HG03045 (cell line): ENCODE measurements around the gene NAA10.

Experiments used
- ATAC-seq: cut with Tn5 transposase; IDR thresholded peaks from one replicate; pipeline ENCODE4 v1.9.1; 2021; ENCODE audit warnings: mild to moderate bottlenecking, moderate library complexity; ENCODE audit not compliant: unreplicated experiment

NAA10 gene

DNA sequence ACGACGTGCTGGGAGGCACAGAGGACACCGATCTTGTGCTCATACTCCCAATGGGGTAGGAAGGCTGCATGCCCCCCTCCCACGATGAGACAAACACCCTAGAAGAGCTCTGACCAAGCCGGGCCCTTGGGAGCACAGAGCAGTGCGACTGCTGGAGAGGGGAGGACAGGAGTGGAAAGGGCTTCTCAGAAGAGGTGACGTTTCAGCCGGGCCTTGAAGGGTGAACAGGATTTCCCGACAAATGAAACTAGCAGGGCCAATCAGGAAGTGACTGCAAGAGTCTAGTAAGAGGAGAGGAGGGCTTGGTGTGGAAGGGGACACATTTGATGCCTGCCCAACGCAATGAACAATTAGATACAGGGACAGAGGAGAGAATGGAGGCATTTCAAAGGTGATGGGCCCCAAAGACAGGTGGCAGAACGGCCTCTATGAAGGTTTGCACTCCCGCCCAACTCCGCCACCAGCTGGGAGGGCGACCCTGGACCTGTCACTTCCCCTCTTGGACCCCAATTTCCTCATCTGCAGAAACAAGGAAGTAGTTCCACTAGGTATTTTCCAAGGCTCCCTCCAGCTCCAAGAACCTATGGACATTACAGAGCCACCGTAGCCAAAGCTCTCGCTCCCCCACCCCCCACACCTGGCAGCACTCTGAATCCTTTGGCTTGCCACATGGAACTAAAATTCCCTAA, 32.8 kb upstream of the NAA10 start:
- ATAC-seq: no peak

DNA sequence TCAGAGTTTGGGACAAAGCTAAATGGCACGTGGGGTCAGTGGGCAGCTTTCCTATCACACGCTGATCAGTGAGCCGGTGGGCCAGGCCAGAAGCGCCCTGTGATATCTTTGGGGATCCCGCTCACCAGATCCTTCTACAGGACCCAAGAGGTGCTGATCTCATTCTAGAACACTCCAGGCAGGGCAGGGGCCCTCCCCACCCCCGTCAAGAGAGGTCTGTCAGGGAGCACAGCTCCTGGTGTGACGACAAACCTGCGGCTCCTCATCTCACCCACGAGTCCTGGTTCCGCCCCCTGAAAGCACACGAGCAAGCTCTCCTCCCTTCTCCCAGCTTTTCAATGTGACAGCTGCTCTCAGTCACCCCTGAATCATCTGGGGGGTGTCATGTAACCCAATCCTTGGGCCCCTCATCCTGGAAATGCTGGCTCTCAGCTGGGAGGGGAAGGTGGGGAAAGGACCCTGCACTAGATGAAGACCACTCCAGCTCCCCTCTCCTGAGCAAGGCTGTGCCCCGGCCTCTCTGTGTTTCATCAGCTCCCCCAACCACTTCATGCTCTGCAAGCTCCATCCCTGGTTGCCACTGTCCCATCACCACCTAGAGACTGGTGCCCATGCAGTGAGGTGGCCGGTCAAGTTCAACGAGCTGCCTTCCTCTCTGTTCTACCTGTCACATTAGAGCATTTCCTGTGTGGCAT, 32.2 kb upstream of the NAA10 start:
- no peak for ATAC-seq

DNA sequence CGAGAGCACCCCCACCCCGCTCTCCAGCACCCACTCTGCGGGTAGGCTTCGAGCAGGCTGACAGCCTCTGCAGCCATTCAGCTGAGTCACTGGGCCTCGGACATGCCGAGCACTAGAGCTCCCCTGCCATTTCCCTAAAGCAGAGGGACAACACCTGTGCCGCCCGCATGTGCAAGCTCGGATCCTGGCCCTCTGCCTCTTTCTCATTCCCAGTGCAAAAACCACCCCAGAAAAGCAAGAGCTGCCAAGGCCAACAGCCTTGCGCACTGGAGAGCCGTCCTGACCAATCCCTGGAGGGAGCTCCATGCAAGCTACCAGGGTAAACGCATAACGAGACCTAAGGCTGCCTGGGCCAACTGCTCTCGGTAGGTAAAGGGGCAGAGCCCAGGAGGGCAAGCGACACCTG, 31.4 kb upstream of the NAA10 start:
- ATAC-seq: no peak

DNA sequence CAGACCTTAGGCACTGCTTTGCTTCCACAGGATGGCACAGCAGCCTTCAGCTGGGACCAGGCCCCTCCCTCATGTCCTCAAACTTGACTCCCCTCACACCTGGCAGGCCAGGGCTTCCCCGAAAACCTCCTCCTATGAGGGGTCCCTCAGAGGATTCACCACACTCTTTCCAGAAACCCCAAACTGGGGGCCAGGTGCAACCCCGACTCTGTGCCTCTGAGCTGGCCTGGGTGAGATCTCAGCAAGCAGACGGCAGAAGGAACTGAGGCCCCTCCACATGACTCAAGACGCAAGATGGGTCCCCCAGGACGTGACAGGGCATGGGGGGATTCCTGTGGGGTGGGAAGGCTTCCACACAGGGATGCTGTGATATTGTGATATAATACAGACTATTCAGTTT, 30.6 kb upstream of the NAA10 start:
- no peak for ATAC-seq

DNA sequence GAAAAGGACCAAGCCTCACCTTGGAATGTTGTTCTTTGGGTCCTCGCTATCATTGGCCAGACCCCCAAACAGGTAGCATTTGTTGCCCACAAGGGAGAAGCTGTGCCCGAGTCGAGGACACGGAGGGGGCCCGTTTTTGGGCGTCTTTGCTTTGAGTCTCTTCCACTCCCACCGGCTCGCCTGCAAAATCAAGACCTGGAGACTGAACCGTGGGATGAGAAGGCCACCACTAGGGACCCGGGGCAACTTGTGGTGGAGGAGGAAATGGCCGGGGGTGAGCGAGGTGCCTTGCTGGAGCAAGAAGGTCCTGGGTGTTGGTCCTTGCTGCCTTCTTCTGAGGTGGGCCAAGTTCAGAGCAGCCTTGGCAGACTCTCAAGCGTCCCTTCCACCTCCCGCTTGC, 29.3 kb upstream of the NAA10 start:
- no peak for ATAC-seq

DNA sequence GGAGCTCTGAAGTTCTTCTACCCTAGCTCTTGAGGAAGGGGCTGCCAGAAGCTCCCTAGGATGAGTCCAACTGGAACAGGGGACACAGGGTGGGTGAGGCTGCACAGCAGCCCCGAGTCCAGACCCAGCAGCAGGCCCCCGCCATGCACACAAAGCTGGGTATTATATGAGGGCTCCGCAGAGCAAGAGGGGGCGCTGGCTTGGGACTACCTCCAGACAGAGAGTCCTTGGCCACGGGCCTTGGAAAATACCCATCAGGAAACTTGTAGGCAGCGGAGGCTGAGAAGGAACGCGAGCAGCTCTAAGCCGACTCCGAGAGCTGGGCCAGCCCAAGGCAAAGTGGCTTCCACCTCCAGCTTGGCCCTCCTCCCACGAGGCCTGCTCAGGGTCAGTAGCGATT, 28.7 kb upstream of the NAA10 start:
- ATAC-seq: no peak

DNA sequence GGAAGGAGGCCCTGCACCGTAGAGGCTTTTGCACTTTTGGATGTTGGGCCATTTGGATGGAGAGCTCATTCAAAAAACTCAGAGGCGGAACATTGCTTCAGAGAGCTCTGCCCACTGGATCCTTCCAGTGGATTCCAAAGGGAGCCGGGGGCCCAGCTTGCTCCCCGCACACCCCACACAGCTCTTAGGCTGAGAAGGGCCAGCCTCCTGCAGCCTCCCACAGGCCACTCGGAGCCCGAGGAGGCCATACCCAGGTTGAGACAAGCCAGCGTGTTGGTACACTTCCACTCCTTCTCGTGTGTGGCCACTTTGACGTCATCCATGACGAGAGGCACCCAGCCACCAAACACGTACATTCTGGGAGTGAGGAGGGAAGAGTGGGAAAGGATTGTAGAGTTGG, 26.5 kb upstream of the NAA10 start:
- no peak for ATAC-seq

DNA sequence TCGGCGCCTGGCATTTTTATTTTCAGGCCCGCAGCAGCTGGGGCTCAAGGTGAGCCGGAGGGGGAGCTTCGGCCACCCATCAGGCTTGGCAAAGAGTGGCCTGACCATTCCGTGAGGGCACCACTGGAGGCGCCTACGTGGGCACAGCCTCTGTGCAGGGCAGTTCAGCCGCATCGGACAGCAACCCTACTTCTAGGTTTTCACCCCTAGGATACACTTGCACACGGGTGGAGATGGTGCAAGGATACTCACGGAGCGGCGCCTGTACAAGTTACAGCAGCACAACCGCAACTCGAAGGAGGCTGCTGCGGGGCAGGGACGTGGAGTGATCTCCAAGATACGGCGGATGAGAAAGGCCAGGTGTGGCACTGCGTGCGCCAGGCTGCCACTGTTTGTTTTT, 25.9 kb upstream of the NAA10 start:
- no peak for ATAC-seq

DNA sequence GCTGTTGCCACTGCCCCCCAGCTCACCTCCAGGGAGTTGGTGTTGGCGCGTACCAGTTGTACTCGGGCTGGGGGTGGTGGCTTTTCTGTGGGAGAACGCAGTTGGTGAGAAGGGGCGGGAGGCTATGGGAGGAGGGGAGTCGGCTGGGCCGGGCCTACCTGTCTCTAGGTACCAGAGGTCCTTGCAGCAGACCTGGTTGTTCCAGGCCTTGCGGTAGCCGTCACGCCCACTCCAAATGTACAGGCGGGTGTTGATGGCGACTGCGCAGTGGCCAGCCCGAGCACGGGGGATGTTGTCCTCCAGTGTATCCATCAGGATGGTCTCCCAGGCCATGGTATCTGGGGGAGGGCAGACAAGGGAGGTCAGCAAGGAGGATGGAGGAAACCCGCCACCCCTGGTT, 25.2 kb upstream of the NAA10 start:
- no peak for ATAC-seq

DNA sequence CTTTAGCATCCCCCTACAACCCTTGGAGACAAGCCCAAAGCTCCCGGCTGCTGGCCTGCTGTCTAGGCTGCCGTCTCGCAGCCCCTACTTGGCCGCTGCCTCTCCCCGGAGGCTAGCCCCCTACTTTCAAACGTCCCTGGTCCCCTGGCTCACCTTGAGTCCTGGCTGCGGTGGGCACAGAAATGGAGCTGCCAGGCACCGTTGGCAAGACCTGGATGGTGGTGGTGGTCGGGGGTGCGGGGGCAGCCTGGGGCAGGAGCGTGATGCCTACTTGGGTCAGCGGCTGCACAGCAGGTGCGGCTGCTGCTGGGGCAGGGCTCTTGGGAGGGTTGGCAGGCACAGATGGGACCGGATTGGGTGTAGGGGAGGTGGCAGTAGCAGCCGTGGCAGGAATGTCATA, 24.8 kb upstream of the NAA10 start:
- ATAC-seq: no peak

DNA sequence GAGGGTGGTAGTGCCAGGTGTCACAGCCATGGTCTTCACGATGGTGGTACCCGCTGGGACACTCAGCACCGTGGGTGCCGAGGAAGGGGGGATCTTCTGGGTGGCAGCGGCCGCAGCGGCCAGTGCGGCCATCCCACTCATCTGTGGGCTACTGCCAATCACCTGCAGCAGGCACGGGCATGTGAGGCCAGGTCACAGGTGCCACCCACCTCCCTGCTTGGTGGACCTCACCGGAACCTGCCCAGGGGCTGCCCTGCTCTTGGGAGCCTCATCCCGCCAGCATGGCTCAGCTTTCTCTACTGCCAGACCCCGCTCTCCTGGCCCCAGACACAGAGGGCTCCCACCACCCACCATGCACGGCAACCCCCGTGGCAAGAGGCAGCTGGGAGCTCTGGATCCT, 23.8 kb upstream of the NAA10 start:
- no peak for ATAC-seq

DNA sequence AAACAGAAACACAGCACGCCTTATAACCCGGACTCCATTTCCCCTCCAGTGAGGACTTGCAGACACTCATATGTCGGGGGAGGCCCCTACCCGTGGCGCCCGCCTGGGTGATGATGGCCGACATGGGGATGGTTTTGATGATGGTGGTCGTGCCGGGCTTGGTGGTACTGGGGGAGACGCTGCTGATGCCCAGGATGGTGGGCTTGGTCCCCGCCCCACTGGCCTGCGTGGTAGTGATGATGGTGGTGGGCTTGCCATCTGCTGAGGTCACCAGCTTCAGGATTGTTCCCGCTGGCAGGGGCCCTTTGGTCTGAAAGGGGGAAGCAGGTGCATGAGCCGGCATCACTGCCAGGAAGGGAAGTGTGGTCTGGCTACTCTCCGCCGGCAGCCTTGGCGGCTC, 22.4 kb upstream of the NAA10 start:
- no peak for ATAC-seq

DNA sequence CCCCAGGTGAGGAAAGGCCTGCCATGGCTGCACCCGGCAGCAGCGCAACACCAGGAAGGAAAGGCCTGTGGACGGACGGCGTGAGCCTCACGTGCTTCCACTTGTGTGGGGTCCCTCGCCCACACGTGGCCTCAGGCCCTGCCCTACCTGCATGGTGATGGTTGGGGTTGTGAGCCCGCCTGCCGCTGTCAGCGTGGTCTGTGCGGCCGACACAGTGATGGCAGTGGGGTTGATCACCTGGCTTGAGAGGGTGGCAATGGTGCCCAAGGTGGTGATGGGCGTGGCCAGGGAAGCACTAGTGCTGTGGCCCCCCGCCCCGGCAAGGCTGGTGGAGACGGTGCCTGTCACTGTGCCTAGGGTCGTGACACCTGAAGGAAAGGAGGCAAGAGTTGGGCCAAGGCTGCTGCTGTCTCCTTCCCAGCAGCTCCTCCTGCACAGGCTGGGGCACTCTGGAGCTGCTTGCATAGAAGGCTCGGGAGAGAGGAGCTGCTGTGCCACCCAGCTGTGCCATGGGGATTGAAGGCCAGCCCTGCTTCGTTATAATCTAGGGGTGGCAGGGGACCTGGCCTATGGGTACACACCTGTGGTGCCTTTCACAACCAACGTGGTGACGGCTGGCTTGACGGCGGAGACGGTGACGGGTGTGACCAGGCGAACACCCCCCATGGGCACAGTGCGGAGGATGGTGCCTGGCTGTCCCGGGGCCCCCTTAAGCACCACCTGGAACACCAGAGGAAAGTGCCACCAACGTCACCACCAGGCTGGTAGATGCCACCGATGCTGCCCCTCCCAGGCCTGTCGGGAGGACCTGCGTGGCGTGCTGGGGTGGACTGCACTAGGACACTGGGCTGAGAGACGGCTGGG, 21.4 kb upstream of the NAA10 start:
- no peak for ATAC-seq

DNA sequence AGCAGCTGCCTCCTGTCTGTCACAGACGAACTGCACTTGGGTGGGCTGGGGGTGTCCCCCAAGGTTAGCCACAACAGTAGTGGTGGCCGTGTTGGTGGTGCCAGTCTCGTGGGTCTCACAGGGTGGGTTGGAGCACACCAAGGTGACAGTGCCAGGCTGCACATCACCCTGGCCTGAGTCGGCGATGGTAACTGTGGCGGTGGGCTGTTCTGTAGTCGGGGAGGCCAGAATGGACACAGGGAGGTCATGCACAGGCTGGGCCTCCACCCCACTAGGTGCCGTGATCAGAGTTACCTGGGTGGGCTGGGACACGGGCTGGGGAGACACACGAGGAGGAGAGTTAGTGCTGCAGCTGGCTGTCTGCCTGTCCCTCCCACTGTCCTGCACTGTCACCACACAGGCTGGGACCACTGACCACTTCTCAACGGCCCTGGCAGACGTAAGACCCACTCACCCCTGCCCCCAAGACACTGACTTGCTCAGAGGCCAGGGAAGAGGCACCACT, 20.4 kb upstream of the NAA10 start:
- no peak for ATAC-seq

DNA sequence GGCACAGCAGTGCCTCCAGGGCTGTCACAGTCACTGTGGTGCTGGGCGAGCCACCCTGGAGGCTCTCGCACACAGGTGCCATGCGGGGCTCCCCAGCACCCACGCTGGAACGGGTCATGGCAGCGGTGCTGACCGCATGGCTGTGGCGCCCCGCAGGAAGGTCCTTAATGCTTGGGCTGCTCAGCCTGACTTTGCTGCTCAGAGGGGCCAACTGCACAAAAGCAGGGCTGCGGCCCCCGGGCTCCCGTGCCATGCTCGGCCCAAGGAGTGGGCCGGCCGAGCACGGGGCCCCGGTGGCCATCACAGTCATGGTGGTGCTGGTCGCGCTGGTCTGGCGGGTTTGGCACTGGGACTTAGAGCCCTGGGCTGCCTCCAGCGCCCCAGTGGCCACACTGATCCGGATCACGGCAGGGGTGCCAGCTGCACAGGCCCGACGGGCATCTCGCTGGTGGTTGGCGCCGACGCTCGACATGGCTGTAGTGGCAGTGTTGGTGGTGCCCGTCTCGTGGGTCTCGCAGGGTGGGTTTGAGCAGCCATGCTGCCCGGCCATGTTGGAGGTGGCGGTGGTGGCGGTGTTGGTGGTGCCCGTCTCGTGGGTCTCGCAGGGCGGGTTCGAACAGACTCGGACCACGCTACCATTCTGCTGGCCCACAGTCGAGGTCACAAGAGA, 19.9 kb upstream of the NAA10 start:
- ATAC-seq: no peak

DNA sequence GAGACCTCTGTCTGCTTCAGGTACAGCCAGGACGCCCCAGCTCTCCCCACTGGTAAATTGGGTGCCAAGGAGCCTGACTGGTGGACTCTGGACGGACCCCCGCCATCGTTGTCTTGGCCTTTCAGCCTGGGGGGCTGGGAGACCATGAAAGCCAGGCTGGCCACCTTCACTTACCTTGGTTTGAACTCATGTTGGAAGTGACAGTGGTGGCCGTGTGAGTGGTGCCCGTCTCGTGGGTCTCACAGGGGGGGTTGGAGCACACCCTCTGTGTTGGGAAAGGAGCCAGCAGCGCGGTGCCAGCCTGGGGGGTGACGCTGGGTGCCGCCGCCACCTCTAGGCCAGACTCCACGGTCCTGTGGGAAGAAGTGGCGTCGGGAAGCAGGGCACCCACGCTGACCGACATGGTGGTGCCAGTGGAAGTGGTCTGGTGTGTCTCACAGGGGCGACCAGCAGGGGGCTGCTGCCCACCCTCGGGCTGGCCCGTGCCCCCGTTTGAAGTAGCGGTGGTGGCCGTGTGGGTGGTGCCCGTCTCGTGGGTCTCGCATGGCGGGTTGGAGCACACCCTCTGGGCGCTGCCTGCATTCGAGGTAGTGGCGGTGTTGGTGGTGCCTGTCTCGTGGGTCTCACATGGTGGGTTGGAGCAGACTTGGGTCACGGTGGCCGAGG, 19.2 kb upstream of the NAA10 start:
- ATAC-seq: no peak

DNA sequence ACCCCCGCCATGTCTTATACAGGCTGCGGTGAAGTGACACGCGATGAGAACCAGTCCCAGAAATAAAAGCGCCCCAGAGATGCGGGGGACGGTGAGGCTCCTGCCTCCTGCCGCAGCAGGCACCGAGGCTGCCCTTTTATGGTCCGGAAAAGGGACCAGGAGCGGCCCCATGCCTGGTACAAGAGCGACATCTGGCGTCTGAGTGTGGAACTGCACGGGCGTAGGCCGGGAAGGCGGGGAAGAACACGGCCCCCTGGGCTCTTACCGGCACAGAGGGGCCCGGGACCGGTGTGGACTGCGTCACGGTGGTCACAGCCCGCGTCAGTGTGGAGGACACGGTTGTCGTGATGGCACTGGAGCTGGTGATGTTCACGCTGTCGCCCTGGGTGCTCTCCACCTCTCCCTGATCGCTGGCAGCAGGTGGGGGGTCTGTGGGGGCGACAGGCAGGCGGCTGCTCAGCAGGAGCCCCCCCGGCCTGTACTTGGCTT, 18.5 kb upstream of the NAA10 start:
- ATAC-seq: no peak

DNA sequence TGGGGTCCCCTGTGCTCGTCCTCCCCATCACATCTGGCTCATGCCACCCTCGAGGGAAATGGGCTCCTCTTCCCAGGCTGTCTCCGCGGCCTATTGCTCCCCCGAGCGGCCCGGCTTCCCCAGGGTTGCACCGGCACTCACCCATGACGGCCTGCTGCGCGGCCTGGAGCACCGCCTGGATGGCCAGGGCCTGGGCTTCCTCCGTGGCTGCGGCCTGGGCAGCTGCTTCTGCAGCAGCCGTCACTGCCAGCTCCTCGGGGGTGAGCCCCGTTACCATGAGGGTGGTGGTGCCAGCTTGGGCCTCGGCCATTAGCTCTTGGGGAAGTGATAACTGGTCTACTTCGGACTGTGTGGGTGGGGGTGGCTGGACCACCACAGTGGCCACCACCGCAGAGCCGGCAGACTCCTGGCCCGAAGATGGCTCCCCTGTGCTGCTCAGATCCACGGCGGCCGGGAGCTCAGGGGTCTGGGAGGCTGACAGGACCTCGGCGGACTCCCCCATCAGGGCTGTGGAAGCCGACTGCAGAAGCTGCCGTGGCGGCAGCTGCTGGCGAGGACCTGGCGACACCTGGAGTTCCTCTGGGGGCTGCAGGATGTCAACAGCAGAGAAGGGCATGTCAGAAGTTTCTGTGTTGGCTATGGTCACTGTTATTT, 17.7 kb upstream of the NAA10 start:
- no peak for ATAC-seq

DNA sequence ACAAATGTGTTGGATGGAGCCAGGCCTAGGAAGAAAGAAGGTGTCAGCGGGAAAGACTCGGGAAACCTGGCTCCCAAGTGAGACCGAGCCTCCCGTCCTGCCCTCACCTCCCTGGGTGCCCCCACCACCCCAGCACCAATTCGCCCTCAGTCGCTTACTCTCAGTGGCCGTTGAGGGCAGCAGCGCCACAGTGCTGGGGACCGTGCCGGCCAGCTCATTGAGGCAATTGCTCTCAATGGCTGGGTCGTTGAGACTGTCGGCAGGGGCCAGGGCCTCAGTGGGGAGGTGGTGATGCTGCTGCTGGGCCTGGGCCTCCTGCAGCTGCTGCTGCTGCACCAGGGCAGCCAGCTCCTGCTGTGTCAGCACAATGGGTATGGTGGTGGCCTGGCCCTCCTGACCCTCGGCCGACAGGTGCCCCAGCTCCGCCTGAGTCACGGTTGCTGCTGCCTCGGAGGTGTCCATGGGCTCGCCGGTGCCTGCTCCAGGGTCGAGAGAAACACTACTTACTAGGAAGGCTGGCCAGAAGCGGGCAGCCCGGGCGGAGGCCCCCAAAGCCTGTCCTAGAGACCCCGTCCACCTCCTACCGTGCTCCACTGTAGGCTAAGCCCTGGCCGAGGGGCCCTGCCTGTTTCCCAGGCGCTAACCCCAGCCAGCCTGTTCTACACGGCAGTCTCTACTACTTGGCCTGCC, 17.0 kb upstream of the NAA10 start:
- no peak for ATAC-seq
